Fibroblast of peridontal ligament (primary cell): Measurements from ENCODE around the gene SLC15A3.

Experiments used
- DNase-seq: peaks from one replicate; pipeline ENCODE4 v3.0.0-alpha.2; 2010; ENCODE audit errors: extremely low read depth

SLC15A3 gene

GRCh38 chr11:60945295-60945667, 6.7 kb downstream of the SLC15A3 start:
- no peak for DNase-seq

DNA sequence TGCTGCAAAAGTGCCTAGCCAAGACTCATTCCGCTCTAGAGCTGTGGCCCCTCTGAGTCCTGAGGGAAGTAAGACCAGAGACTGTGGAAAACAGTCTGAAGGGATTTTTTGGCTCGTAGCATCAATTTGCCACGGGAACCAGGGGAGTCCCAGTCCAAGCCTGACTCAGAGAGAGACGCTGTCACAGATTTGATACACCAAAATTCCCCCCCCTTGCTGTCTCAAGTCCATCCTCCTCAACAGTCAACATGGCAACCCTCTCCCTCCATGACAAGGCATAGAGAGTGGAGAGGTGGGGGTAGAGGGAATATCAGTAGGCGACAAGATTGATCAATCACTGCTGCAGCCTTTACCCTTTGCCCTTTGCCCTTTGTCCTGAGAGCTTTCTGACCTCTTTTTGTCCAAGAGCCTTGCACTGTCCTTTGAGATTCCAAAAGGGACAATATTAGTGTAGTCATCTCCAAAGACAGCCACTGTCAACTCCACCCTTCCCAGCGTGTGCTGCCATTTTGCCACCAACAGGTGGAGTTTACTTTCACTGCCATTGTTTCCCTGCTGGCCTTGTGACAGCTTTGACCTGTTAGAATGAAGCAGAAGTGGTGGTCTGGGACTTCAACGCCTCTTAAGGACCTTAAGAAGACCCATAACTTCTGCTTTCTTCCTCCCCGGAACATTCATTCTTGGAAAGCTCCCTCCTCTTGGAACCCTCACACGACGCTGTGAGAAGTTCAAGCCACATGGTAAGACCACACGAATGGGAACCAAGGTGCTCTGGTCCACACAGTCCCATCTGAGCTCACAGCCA, 7.3 kb downstream of the SLC15A3 start:
- no peak for DNase-seq

DNA sequence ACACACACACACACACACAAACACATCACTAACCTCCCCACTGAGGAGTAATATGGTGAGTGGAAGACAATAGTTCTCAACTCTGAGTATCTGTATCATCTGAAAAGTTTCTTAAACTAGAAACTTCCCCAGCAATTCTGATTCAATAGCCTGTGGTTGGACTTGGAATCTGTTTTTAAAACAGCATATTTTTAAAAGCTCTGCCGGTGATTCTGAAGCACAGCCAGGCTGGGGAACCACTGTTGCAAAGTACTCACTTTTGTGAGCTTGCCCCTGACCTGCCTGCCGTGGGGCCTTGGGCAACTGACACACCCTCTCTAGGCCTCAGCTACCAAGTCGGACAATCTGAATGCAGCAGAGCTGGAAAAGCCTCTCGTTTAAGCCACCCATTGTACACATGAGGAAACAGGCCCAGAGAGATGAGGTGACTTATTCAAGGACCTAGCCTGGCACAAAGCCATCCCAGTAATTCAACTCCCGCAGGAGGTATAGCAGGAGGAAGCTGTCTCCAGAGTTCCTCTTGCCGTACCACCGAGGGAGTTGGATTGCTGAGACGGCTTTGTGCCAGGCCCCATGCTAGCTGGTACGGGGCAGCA, 8.9 kb downstream of the SLC15A3 start:
- DNase-seq: peak; percentile 41

DNA sequence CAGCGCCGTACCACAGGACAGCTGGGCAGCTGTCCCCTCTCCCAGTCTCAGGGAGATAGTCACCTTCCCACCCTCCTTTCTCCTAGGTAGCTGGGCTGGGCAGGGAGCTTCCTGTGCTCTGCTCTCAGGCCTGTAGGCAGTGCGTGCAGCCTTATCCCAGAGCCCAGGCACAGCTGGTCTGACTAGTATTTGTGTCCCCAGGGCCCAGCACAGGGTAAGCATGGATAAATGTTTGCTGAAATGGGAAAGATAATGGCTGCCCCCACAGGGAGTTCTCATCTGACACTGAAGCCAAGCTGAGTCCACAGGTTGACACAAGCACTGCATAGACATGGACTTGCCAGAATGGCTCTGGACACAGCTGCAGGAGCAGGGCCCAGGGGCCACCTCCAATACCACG, 9.8 kb downstream of the SLC15A3 start:
- DNase-seq: no peak

GRCh38 chr11:60941371-60942119, 10.4 kb downstream of the SLC15A3 start:
- no peak for DNase-seq

DNA sequence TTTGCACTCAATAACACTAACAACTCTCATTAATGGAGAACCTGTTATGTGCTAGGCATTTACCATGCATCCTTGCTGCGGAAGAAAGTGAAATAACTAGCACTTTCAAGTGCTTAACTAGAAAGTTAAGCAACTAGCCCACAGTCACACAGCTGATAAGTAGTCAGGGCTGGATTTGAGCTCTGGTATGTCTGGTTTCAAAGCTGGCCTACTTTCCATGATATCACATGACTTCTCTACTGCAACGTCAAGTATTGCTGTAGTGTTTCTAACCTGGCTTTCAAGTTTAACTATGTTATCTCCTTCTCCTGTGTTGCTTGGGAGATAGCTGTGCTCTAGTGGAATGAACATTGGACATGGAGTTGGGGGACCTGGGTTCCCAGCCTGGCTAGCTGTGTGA, 12.1 kb downstream of the SLC15A3 start:
- DNase-seq: peak; percentile 40

- no peak for DNase-seq
These were observed 12.7 kb downstream of the SLC15A3 start for GRCh38 chr11:60939301-60939700.

GRCh38 chr11:60938500-60938899, 13.5 kb downstream of the SLC15A3 start:
- DNase-seq: no peak

GRCh38 chr11:60937811-60938210, 14.2 kb downstream of the SLC15A3 start:
- DNase-seq: no peak

GRCh38 chr11:60937144-60937527, 14.8 kb downstream of the SLC15A3 start:
- no peak for DNase-seq

GRCh38 chr11:60936467-60937143, 15.4 kb downstream of the SLC15A3 start:
- DNase-seq: no peak

DNA sequence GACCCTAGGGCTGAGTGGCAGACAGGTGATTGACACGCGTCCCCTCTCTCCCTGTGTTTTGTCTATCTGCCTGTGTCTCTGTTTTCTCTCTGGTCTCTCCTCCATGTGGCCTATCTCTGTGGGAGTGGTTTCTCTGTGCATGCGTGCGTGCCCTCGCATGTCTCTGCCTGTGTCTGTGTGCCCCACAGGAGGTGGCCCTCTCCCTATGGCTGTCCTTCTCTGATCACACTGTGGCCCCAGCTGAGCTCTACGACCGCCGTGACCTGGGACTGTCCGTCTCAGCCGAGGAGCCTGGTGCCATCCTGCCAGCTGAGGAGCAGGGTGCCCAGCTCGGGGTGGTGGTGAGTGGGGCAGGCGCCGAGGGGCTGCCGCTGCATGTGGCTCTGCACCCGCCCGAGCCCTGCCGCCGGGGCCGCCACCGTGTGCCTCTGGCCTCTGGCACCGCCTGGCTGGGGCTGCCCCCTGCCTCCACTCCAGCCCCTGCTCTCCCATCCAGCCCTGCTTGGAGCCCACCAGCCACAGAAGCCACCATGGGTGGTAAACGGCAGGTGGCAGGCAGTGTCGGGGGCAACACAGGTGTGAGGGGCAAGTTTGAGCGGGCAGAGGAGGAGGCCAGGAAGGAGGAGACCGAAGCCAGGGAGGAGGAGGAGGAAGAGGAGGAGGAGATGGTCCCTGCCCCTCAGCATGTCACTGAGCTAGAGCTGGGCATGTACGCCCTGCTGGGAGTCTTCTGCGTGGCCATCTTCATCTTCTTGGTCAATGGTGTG, 16.1 kb downstream of the SLC15A3 start:
- DNase-seq: no peak

DNA sequence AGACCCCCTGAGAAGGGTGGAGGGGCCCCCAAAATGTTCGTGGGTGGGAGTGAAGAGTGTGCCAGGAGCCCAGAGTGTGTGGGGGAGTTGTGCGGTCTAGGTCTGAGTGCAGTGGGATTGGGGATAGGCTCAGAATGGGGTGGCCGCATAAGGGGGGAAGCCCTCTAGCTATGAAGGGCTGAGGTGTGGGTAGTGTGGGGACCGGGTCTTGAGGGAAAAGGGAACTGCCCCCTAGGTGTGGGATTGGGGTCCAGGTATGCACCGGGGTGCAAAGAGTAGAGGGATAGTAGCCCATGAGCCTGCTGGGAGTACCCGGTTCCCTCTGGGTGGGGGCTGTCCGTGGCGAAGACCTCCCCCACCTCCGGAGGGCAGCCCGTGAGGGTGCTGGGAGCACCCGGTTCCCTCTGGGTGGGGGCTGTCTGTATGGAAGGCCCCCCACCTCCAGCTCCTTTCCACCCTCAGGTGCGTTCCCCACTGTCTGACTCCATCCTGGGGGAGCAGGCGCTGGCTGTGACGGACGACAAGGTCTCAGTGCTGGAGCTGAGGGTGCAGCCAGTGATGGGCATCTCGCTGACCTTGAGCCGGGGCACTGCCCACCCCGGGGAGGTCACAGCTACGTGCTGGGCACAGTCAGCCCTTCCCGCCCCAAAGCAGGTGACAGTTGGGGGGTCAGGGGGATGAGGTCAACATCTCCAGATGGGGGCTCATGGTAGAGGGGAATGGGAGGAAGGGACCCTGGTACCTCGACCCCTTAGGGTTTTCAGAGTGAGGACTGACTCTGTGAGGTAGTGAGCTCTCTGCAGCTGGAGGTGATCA, 17.0 kb downstream of the SLC15A3 start:
- no peak for DNase-seq

- DNase-seq: no peak
These were observed 17.7 kb downstream of the SLC15A3 start for GRCh38 chr11:60934124-60934789.

DNA sequence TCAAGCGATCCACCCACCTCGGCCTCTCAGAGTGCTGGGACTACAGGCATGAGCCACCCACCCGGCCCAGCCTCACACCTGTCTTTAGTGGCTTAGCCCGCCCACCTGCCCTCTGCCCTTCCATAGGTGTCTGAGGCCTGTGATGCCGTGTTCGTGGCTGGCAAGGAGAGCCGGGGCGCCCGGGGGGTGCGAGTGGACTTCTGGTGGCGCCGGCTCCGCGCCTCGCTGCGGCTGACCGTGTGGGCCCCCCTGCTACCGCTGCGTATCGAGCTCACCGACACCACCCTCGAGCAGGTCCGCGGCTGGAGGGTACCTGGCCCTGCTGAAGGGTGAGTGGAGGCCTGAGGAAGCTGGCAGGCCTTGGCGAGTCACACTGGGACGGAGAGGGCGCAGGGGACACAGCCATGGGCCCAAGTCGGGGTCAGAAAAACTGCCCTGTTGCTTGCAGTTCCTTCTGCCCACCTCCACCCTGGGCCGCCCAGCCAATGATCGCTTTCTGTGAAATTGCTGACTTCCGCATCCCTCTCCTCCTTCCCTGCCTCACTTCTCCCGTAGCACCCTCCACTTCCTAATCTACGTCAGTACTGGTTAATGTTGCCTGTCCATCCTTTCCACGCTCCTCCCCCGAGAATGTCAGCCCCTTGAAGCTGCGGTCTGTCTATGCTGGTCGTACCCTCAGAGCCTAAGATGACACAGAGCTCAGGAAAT, 18.4 kb downstream of the SLC15A3 start:
- no peak for DNase-seq

GRCh38 chr11:60932605-60933356, 19.2 kb downstream of the SLC15A3 start:
- no peak for DNase-seq

GRCh38 chr11:60931917-60932316, 20.1 kb downstream of the SLC15A3 start:
- no peak for DNase-seq

- no peak for DNase-seq
These were observed 21.6 kb downstream of the SLC15A3 start for GRCh38 chr11:60930394-60930793.

DNA sequence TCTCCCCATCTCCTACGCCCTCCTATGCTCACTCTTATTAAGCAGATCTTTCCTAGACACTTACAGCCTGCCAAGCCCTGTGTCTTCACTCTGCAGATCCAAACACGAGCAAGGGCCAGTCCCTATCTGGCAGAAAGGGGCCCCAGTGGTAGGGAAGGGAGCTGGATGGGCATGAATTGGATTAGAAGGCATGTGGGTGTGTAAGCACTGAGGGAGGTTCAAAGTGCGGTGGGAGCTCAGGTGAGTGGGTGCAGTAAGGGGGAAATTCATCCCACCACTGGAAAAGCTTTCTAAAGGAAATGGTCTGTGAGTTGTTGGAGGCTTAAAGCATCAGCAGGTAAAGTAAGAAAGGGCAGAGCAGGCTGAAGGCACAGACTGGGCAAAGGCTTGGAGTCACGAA, 22.2 kb downstream of the SLC15A3 start:
- DNase-seq: no peak
